Measurements from ENCODE around the gene SLC38A10.
A peak's percentile ranks its signal among the peaks of the same experiment; 100 is the strongest.

SLC38A10 gene

DNA sequence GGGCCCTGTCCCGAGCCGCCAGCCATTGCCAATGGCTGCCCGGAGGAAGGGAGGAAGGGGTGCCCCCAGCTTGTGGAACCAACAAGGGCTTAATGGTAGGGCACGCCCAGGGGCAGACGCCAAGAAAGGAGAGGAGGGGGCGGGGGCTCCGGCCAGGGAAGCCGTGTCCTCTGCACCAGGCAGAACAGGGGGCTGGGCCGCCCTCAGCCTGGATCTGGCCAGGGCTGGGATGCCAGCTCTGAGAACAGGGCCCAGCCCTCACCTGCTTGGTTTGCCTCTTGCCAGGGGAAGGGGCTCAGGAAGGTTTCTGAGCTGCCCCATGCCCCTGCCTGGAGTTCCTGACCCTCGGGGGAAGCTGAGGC lies 35.8 kb upstream of the SLC38A10 start:
- no peak for DNase-seq (ENCODE audit: low read depth)

- DNase-seq (ENCODE audit: low read depth), result no peak
These were observed 35.1 kb upstream of the SLC38A10 start for GRCh38 chr17:81329927-81330883.

DNA sequence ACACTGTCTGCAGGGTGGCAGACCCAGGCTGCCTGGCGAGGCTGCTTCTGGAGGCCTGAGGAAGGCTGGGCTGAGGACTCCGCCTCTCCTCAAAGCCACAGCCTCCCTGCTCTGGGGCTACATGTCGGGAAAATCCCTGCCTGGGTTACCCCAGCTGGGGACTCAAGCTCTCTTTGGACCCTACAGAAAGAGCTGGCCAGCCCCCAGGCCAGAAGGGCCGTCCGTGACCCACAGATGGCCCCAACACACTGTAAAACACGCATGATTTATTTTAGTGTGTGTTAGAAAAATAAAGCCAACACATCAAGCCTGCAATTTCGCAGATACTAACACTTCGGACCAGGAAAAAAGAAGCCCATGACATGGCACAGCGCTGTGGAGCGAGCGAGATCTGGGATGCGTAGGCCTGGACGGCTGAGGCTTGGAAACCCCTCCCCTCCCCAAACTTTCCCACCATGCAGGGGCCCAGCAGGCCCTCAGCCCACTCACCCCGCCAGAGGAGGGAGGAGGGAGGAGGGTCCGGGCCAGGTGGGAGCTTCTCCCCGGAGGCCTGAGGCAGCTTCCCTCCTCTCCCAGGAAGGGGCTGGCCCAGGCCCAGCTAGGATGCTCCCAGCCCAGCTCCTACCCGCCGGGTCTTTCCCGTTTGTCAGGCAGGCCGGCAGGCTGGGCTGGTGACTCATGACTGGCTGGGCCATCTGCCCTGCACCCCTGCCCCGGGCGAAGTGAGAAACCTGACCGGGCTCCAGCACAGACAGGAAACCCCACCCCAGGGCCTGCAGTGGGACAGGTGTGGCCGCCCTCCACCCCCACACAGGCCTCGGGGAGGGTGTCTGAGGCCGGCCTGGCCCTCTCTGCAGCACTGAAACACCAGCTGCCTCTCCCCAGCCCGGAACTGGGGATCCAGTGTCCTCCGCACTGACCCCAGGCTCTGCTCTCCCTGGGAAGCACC lies 34.1 kb upstream of the SLC38A10 start:
- no peak for DNase-seq (ENCODE audit: low read depth)

- no peak for DNase-seq (ENCODE audit: low read depth)
These were observed 33.4 kb upstream of the SLC38A10 start for GRCh38 chr17:81328489-81328888.

- no peak for DNase-seq (ENCODE audit: low read depth)
These were observed 30.7 kb upstream of the SLC38A10 start for GRCh38 chr17:81325714-81326358.

GRCh38 chr17:81324851-81325713 lies 30.0 kb upstream of the SLC38A10 start:
- DNase-seq (ENCODE audit: low read depth), result no peak

DNA sequence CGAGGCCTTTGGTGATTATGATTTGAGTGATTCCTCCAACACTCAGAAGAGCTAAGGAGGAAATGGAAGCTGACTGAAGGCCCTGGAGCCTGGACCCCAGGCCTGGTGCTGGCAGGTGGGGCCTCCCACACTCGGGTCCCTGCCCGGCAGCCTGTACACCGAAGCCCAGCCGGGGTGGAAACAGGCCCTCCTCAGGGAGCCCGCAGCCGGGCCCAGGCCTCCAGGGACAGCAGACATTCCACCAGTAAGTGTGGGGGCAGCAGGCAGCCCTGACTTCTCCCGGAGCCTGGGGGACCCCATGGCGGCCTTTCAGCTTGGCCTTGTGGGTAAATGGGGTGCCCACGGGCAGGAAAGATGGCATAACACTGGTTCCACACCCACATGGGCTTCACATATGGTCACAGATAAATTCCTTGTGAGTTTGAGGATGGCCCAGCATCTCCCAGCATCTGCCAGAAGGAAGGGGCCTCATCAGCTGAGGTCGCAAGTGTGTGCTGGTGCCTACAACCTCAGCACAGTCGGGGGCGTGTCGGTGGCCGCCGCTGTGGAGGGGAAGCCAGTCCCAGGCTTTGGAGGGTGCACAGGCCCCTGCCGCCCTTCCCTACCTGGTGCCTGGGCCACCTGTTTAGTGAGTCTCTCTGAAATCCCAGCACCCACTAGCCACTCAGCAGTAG lies 29.2 kb upstream of the SLC38A10 start:
- DNase-seq (ENCODE audit: low read depth), result no peak

DNA sequence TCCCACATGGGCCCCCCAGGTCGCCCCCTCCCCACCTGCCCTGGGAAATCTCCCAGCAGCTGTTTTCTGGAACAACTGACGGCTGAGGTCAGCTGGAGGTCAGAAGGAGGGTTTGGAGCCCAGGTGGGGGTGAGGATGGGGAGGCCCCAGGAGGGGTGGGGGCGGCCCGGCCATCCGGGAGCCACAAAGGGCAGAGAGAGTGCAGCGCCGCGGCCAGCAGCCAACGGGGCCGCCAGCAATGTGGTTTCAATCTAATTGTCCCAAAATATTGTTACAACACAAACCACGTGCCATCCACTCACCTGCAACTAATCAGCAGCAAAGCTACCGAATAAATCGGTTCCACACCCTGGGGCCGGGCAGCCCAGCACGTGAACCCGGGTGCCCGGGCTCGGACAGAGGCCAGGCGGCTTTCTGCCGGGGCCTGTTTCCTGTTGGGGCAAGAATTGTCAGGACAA lies 28.3 kb upstream of the SLC38A10 start:
- DNase-seq (ENCODE audit: low read depth), result no peak

DNA sequence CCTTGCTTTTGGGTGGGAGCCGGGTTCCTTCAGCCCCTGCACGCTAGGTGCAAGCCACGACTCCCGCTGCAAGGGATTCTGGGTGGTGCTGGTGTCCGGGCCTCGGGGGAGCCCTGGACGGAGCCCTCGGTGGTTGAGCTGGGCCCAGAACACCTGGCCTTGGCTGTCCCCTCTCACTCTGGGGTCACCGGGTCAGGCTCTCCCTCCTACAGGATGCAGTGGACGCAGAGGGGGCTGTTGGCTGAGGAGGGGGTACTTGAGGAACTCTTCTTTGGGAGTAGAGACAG lies 27.9 kb upstream of the SLC38A10 start:
- DNase-seq (ENCODE audit: low read depth), result no peak

DNA sequence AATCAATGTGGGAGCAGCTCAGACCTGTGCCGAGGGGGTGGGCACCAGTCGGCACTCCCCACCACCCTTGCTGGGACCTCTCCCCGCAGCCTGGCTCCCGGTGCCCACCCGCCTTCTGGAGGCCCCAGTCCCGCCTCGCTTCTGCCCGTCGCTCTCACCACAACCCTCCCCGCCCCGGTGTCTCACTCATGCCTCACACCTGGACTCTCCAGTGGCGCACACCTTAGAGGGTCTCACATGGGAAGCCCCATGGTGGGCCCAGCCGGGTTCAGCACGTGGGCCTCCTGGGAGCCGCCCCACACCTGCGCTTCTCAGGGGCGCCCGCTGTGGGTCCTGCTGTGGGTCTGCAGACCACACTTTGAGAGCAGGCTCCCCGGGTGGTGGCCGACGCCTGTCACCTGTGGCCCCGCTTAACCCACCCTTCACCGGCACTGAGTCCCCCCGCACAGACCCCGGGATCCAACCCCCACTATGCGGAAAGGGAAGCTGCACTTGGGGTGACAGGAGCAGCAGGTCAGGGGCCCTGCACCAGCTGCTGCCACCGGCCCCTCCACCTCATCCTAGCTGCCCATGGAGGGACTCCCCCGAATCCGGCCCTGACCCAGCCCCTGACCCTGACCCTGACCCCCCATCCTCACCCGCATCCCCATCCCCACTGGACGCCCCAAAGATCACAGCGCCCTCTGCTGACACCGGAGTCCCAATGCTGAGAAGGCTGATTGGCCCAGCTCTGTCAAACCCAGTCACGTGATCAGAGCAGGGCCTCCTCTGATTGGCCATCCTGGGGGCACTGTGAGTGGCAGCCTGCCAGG lies 27.4 kb upstream of the SLC38A10 start:
- peak; percentile 16 for DNase-seq (ENCODE audit: low read depth)

DNA sequence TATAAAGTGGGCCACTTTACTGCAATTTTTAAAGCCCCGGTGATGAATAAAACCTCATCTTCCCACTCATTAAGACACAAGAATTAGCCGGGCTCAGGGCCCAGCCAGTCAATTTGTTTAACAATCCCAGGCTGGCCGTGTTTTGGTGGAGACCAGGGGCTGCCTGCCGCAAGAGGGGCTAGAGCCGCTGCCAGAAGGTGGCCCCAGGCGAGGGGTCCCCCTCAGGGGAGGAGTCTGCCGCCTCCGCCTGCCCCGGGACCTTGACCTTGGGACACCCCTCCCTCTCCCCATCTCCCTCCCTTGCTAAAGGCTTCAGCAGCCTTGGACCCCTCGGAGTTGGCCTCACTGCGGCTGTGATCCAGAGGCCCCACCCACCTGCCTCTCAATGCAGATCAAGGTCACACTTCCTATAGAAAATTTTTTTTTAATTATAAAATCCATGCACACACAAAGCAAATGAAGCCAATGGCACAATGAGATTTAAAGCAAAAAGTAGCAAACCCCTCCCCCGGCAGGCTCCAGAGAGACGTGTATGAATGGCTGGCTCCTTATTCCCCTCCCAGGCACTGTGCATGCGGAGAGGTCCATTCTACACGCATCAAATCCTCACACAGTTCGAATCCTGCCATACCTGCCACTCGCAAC lies 23.0 kb upstream of the SLC38A10 start:
- DNase-seq (ENCODE audit: low read depth), result no peak

- DNase-seq (ENCODE audit: low read depth), result no peak
These were observed 22.4 kb upstream of the SLC38A10 start for GRCh38 chr17:81317530-81317821.

- no peak for DNase-seq (ENCODE audit: low read depth)
These were observed 20.8 kb upstream of the SLC38A10 start for GRCh38 chr17:81315885-81316391.

- no peak for DNase-seq (ENCODE audit: low read depth)
These were observed 20.2 kb upstream of the SLC38A10 start for GRCh38 chr17:81315129-81315884.

DNA sequence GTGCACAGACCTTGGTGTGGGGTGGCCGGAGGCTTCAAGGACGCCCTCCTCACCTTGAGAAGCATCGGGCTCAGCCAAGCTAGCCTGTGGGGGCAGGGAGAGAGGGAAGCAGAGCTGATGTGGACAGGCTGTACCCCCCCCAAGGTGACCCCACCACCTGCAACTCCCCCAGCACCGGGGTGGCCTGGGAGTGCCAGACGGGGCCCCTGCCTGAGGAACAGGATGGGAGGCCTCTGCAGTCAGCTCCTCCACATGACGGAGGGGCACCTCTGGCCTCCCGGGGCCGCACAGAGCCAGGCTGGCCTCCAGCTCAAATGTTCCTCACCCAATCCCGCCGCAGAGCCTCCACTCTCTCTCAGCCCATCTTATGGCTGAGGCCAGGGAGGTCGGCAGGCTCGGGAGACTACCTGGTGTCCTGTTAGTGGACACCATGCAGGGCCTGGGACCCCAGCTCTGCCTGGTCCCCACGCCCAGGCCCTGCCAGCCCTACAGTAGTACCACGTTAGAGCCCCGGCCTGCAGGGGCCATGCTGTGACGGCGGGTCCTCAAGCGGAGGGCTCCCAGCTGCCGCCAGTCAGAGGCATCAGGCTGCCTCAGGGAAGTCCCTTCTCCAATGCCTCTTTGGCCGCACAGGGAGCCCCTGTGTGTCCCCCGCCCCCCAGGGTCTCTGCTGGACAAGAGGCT lies 19.4 kb upstream of the SLC38A10 start:
- no peak for DNase-seq (ENCODE audit: low read depth)

DNA sequence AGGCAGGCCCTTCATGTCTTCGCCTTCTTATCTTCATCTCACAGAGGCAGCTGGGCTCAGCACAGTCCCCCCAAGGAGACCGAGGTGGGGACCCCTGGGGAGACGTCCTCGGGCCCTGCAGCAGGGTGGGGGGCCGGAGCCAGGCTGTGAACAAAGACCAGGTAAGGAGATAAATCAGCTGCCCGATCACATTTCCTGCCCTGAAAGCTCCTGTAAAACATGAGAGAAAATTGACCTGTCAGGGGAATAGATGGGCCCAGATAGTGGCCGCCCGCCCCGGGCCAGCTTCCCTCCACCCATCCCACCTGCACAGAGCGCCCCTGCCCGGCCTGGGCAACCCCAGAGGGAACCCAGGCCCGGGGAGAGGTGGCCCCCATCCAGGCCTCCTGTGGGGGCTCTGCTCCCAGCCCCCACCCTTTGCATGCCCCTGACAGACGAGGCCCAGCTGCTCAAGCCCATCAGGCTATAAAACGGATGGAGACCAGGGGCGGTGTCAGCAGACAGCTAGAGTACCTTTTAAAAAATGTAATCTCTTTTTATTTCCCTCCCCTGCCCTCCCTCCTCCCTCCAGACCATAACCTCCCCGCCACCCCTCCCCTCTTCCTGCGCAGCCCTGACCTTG lies 18.8 kb upstream of the SLC38A10 start:
- no peak for DNase-seq (ENCODE audit: low read depth)

DNA sequence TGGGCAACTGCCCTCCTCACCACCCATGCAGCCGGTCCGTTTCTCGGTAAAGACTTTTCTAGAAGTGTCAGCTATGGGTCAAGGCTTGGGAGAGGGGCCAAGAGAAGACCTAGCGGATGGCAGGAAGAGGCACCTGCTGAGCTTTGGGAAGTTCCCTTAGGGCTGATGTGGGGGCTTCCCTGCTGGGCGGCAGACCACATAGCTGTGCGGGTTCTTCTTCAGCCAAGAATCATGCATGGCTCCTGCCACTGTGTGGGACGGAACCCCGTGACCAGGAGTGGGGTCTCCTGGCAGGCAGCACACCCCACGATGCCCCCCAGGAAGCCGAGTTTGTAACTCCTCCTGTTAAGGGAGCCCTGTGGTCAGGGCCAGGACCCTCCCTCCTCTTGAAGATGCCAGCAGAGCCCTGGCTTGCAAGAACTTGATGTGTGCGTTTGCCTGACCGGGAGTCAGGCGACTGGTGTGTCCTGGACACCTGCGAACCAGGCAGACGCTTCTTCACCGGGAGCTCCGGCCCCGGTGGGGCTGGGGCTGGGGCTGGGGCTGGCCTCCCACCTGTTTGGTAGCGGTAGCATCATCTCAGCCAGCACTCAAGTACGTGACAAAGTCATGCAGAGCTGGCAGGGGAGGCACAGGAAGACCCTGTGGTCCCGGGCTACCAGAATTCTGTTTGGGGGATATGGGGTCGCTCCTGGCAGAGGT lies 17.7 kb upstream of the SLC38A10 start:
- DNase-seq (ENCODE audit: low read depth), result no peak
